Stomach (tissue), 4 donors: ENCODE data around the gene ENTPD2.

ENCODE experiments used
- CTCF ChIP-seq, 7 experiments: fragments of 450-650 bp in 4 of 7; fragments of 200-600 bp in 3 of 7; sonication (generic) in 3 of 7; IDR thresholded peaks; one replicate each; pipeline ENCODE4 v1.5.1; 2016 to 2019; ENCODE audit warnings: antibody characterized with exemption in 7 of 7, control low read depth in 2 of 7, mild to moderate bottlenecking in 1 of 7
- POLR2A ChIP-seq, 4 donors: fragments of 450-650 bp; IDR thresholded peaks; one replicate each; pipeline ENCODE4 v1.6.1; 2016; ENCODE audit warnings: antibody characterized with exemption in 4 of 4, control low read depth in 2 of 4, mild to moderate bottlenecking in 1 of 4, moderate library complexity in 1 of 4

- TF ChIP-seq CTCF (IDR thresholded peaks at IDR 0.05) (no peak), POLR2A (IDR thresholded peaks at IDR 0.05) (no peak)
Observed at GRCh38 chr9:137077758-137078693, 24.2 kb upstream of the ENTPD2 start.
